Transverse colon (tissue), 4 donors: ENCODE measurements around the gene CDKAL1. TPM values are rescaled to one million over a fixed set of nuclear protein-coding genes. Genes with fewer than 3 reads are reported as not detected.

Experiments used
- DNase-seq: peaks from one replicate; pipeline ENCODE4 v3.0.0-alpha.2; 2019
- H3K27ac ChIP-seq, 4 donors: fragments of 200-600 bp; sonication (generic); 2 replicates each; pipeline ENCODE4 v1.5.1; 2016 to 2018; ENCODE audit warnings: inconsistent platforms in 4 of 4
- H3K27me3 ChIP-seq: fragments of 200-600 bp; sonication (generic); 2 replicates; pipeline ENCODE4 v1.5.1; 2017; ENCODE audit warnings: inconsistent platforms
- H3K36me3 ChIP-seq, 4 donors: fragments of 200-600 bp; sonication (generic); 2 replicates each; pipeline ENCODE4 v1.5.1; 2017 to 2019; ENCODE audit warnings: inconsistent platforms in 4 of 4
- H3K4me1 ChIP-seq, 4 donors: fragments of 200-600 bp; sonication (generic); 2 replicates each; pipeline ENCODE4 v1.5.1; 2017 to 2020; ENCODE audit warnings: inconsistent platforms in 4 of 4
- H3K4me3 ChIP-seq, 4 donors: fragments of 200-600 bp; sonication (generic); 1 replicate in 1 of 4; 2 replicates in 3 of 4; pipeline versions ENCODE4 v1.5.1 to v1.6.1; 2017 to 2019; ENCODE audit warnings: inconsistent platforms in 4 of 4
- H3K9me3 ChIP-seq, 2 donors: fragments of 200-600 bp; sonication (generic); 2 replicates each; pipeline ENCODE4 v1.5.1; 2017 to 2019; ENCODE audit warnings: inconsistent platforms in 2 of 2
- EP300 ChIP-seq: sonication (generic); formaldehyde crosslinking; IDR thresholded peaks from one replicate; pipeline ENCODE4 v1.6.1; 2017; ENCODE audit warnings: antibody characterized with exemption, low read depth
- POLR2A ChIP-seq: fragments of 450-650 bp; IDR thresholded peaks from one replicate; pipeline ENCODE4 v1.6.1; 2016; ENCODE audit warnings: antibody characterized with exemption, mild to moderate bottlenecking, moderate library complexity
- POLR2AphosphoS5 ChIP-seq, 3 donors: sonication (generic); formaldehyde crosslinking; IDR thresholded peaks; one replicate each; pipeline ENCODE4 v1.6.1; 2016; ENCODE audit warnings: antibody characterized with exemption in 3 of 3
- WGBS, 2 donors: methylation state at CpG; one replicate each; pipeline ENCODE4 v1.1.5; 2018; ENCODE audit warnings: low coverage in 1 of 2; 5-methylcytosine and 5-hydroxymethylcytosine counted together
- in situ Hi-C, 4 donors: fragments of 200-750 bp; cut with MboI; loops; one replicate each; pipeline versions ENCODE4 v1.15.0 to v1.15.1; 2017; ENCODE audit warnings: low sequenced_read_pairs in 3 of 4, low pct_ligation_motif_present in 1 of 4, low pct_unique_long_range_greater_than_20kb in 1 of 4
- intact Hi-C: fragments of 100-400 bp; cut with DNase I; formaldehyde crosslinking; loops from one replicate; pipeline ENCODE4 v1.15.1; 2023; ENCODE audit warnings: low total_unique reads
- total RNA-seq, 4 donors: library from RNA; depleted of rRNA; stranded (reverse); fragments of >200 nt; gene quantifications; one replicate each; pipeline ENCODE4 v1.1.0, GENCODE V29; 2016
- TF ChIP-seq, protein P1 (sequence below), 5 experiments: fragments of 200-600 bp in 3 of 5; fragments of 450-650 bp in 2 of 5; sonication (generic) in 3 of 5; IDR thresholded peaks; 1 replicate in 2 of 5; 2 replicates in 3 of 5; pipeline ENCODE4 v1.5.1; 2016 to 2017; ENCODE audit warnings: antibody characterized with exemption in 5 of 5, inconsistent platforms in 3 of 5, mild to moderate bottlenecking in 2 of 5, moderate library complexity in 1 of 5

Gene CDKAL1
- total RNA-seq, 4 donors from 2014 or later, result 4.8 to 21.7 (median 12.5) TPM

- H3K36me3 ChIP-seq, result no peaks in the 10 kb centered on the region
- no peaks in the 10 kb centered on the region for H3K27me3 ChIP-seq
- 64 to 84% methylated on average over 4 to 5 of the region's 5 CpGs for WGBS, 2 donors
- no peak for DNase-seq
- H3K9me3 ChIP-seq, result no peaks in the 10 kb centered on the region
- no peaks in the 10 kb centered on the region for H3K4me1 ChIP-seq
- no peak overlapping the region for H3K27ac ChIP-seq
- in situ Hi-C loops (no loop called here), intact Hi-C loops (no loop called here)
- no peak overlapping the region for H3K4me3 ChIP-seq
- TF ChIP-seq POLR2A (no peak), EP300 (no peak), POLR2AphosphoS5 (IDR thresholded peaks at IDR 0.05) (no peak)
- TF ChIP-seq, protein P1, sequence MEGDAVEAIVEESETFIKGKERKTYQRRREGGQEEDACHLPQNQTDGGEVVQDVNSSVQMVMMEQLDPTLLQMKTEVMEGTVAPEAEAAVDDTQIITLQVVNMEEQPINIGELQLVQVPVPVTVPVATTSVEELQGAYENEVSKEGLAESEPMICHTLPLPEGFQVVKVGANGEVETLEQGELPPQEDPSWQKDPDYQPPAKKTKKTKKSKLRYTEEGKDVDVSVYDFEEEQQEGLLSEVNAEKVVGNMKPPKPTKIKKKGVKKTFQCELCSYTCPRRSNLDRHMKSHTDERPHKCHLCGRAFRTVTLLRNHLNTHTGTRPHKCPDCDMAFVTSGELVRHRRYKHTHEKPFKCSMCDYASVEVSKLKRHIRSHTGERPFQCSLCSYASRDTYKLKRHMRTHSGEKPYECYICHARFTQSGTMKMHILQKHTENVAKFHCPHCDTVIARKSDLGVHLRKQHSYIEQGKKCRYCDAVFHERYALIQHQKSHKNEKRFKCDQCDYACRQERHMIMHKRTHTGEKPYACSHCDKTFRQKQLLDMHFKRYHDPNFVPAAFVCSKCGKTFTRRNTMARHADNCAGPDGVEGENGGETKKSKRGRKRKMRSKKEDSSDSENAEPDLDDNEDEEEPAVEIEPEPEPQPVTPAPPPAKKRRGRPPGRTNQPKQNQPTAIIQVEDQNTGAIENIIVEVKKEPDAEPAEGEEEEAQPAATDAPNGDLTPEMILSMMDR (IDR thresholded peaks at IDR 0.05), result no peak
Observed at GRCh38 chr6:20952699-20953474, 418.6 kb downstream of the CDKAL1 start.

DNA sequence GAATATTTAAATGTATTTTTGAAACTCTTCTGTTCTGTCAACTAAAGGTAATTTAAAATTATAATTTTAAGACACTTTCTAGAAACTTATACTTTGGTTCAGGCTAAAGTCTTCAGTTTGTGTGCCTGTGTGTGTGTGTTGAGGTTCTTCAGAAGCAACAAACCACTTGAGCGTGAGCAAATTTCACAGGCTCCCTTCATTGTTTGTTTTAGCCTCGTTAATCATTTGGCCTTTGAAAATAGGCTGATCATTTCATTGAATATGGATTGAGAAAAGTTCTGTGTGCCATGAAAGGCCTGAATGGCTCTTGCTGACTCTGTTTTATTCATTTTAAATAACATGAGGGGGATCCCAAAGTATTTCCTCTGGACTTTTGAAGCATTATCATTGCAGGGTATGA lies 420.1 kb downstream of the CDKAL1 start:
- intact Hi-C loops (no loop called here), in situ Hi-C loops (no loop called here)
- DNase-seq, result no peak
- H3K27ac ChIP-seq, result no peak overlapping the region
- no peaks in the 10 kb centered on the region for H3K9me3 ChIP-seq
- no peak overlapping the region for H3K4me3 ChIP-seq
- no peaks in the 10 kb centered on the region for H3K27me3 ChIP-seq
- H3K4me1 ChIP-seq, result peaks cover 0 to 4% (median 0%) of the 10 kb centered on the region in 4 donors
- TF ChIP-seq POLR2AphosphoS5 (IDR thresholded peaks at IDR 0.05) (no peak), POLR2A (no peak), EP300 (no peak)
- TF ChIP-seq, protein P1 (IDR thresholded peaks at IDR 0.05), result no peak
- no peaks in the 10 kb centered on the region for H3K36me3 ChIP-seq
- WGBS, 2 donors, result 79 to 81% methylated on average over 2 of the region's 2 CpGs

DNA sequence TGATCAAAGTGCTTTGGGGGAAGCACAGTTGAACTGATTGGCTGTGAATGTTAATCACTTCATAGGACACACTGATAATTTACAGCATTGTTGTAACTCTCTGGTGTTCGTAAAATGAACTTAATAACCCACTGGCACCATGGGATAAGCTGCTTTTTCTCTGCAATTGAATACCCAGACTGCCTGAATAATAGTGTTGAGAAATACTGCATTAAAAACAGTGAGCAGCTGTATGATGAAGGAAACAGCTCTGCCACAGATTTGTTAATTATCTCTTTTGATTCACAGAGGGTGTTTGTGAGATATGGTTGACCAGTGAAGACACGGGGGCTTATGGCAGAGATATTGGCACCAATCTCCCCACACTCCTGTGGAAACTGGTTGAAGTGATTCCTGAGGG lies 420.9 kb downstream of the CDKAL1 start:
- H3K9me3 ChIP-seq, result no peaks in the 10 kb centered on the region
- in situ Hi-C loops, result no loop called here
- intact Hi-C loops, result no loop called here
- WGBS, 2 donors, result 98% methylated on average over 2 of the region's 2 CpGs; no CpG with 5 or more reads in 1 of the 2 donors
- H3K27me3 ChIP-seq, result no peaks in the 10 kb centered on the region
- no peak for DNase-seq
- H3K27ac ChIP-seq, result no peak overlapping the region
- TF ChIP-seq POLR2AphosphoS5 (IDR thresholded peaks at IDR 0.05), result no peak
- TF ChIP-seq EP300, result no peak
- TF ChIP-seq, protein P1 (IDR thresholded peaks at IDR 0.05), result no peak
- no peak for TF ChIP-seq POLR2A
- H3K4me3 ChIP-seq, result no peak overlapping the region
- no peaks in the 10 kb centered on the region for H3K36me3 ChIP-seq
- H3K4me1 ChIP-seq, result peaks cover 0 to 4% (median 0%) of the 10 kb centered on the region in 4 donors

- no peak for DNase-seq
- Histone ChIP-seq H3K9me3 (no peaks in the 10 kb centered on the region), H3K36me3 (no peaks in the 10 kb centered on the region), H3K4me1 (peaks cover 0 to 4% (median 0%) of the 10 kb centered on the region in 4 donors), H3K4me3 (no peak overlapping the region), H3K27ac (no peak overlapping the region), H3K27me3 (no peaks in the 10 kb centered on the region)
- in situ Hi-C loops (no loop called here), intact Hi-C loops (no loop called here)
- TF ChIP-seq EP300 (no peak), POLR2A (no peak), POLR2AphosphoS5 (IDR thresholded peaks at IDR 0.05) (no peak)
- TF ChIP-seq, protein P1 (IDR thresholded peaks at IDR 0.05), result no peak
- WGBS, 2 donors, result 95 to 98% methylated on average over 4 of the region's 4 CpGs
Observed at GRCh38 chr6:20955751-20956150, 421.5 kb downstream of the CDKAL1 start.
